ENCODE results near the gene DGCR6L.

DGCR6L gene

DNA sequence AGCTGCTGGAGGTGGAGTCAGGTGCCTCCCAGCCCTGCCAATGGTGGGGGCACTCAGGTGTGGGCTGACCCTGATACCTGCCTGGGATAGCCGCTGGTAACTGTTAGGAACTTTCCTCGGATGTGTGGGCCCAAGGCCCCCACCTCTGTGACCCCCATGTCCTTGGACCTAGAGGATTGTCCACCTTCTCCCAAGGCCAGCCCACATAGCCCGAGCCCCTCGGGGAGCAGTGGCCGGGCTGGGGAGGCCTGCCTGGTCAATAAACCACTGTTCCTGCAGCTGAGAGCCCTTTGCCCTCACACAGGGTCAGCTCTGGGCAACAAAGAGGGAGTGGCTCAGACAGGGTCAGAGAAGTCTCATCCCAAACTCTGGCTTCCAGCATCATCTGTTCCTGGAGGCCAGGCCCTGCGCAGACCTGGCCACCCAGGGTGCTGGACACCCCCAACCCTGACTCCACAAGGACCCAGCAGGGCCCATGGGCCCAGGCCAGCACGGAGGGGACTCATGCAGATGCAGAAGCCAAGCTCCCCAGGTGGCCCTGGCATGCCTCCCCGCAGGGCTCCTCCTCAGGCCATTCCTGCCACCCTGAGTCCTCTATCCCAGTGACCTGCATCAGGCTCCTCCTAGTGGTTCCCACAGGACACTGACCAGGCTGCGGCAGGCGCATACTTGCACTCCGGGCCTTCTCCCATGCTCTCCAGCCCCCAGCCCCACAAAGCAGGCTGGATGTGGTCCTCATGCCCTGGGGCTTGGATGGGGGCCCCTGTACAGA is 6.4 kb downstream of the DGCR6L start:
- peak; percentile 19; the same call in 1 of the 2 replicates for TF ChIP-seq NFIC (IDR thresholded peaks at IDR 0.05)

GRCh38 chr22:20312396-20313191 is 7.3 kb downstream of the DGCR6L start:
- TF ChIP-seq CEBPB (IDR thresholded peaks at IDR 0.05) (no peak), EP300 (IDR thresholded peaks at IDR 0.05; ENCODE audit: borderline replicate concordance) (no peak), CREB1 (IDR thresholded peaks at IDR 0.05; ENCODE audit: low read depth) (no peak), TEAD4 (IDR thresholded peaks at IDR 0.05) (no peak), ZBTB7A (IDR thresholded peaks at IDR 0.05; ENCODE audit: low read depth) (no peak), REST (IDR thresholded peaks at IDR 0.05; ENCODE audit: low read depth) (no peak), FOXM1 (IDR thresholded peaks at IDR 0.05; ENCODE audit: borderline replicate concordance, low read depth) (no peak), TCF12 (IDR thresholded peaks at IDR 0.05; ENCODE audit: low read depth) (no peak), RAD21 (IDR thresholded peaks at IDR 0.05; ENCODE audit: low read depth) (no peak)
- TF ChIP-seq, protein P1, sequence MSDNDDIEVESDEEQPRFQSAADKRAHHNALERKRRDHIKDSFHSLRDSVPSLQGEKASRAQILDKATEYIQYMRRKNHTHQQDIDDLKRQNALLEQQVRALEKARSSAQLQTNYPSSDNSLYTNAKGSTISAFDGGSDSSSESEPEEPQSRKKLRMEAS (IDR thresholded peaks at IDR 0.05), result no peak

DNA sequence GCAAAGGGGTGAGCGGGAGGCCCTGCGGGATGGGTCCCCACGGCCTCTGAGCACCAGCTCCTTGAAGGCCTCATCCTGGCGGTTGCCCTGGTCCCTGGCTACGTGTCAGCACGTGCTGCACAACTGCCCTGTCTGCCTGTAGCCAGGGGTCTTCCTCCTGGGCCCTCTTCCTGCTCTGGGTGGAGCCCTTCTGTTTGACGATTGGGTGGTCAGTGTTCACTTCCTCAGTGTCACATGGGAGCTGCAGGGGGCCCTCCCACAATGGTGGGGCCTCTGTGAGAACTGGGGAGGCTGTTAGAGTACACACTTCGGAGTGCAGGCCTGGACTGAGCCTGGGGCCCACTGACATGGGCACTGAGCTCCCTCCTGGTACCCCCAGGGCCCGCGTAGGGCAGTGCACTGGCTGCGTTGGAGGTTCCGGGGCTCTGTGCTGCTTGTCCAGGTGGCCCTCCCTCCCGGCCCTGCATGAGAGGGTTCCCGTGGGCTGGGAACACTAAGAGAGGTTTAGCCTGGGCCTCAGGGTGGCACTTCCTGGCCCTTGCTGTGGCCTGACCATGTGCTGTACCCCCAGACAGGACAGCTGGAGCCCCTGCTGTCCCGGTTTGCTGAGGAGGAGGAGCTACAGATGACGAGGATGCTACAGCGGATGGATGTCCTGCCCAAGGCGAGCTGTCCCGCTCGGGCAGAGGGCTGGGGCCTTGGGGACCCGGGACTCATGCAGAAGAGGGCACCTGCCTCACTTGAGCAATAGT is 13.8 kb downstream of the DGCR6L start:
- TF ChIP-seq TCF12 (IDR thresholded peaks at IDR 0.05; ENCODE audit: low read depth) (no peak), NFIC (IDR thresholded peaks at IDR 0.05) (no peak), TAF1 (IDR thresholded peaks at IDR 0.05; ENCODE audit: low read depth) (no peak), RAD21 (IDR thresholded peaks at IDR 0.05; ENCODE audit: low read depth) (no peak), CEBPB (IDR thresholded peaks at IDR 0.05) (no peak), REST (IDR thresholded peaks at IDR 0.05; ENCODE audit: low read depth) (no peak), ZBTB7A (IDR thresholded peaks at IDR 0.05; ENCODE audit: low read depth) (no peak), FOXM1 (IDR thresholded peaks at IDR 0.05; ENCODE audit: borderline replicate concordance, low read depth) (no peak), USF1 (IDR thresholded peaks at IDR 0.05) (no peak), TEAD4 (IDR thresholded peaks at IDR 0.05) (no peak), EGR1 (IDR thresholded peaks at IDR 0.05) (no peak), YY1 (IDR thresholded peaks at IDR 0.05; ENCODE audit: low read depth) (no peak)
- TF ChIP-seq, protein P1 (IDR thresholded peaks at IDR 0.05), result no peak

DNA sequence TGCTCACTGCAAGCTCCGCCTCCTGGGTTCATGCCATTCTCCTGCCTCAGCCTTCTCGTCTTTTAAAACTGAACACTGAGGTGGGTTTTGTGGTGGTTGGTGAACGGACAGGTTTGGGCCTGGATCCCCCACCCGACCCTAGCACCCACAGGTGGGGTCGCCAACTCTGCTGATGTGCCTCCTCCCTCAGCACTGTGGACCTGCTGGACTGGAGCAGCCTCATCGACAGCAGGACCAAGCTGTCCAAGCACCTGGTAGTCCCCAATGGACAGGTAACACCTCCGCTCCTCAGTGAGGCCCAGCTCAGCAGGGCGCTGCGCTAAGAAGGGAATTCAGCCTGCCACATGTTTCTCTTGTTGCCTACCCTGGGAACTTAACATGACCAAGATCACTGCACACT is 15.2 kb downstream of the DGCR6L start:
- TF ChIP-seq TCF12 (IDR thresholded peaks at IDR 0.05; ENCODE audit: low read depth), result no peak
- TF ChIP-seq FOXM1 (IDR thresholded peaks at IDR 0.05; ENCODE audit: borderline replicate concordance, low read depth), result no peak
- TF ChIP-seq EP300 (IDR thresholded peaks at IDR 0.05; ENCODE audit: borderline replicate concordance), result no peak

DNA sequence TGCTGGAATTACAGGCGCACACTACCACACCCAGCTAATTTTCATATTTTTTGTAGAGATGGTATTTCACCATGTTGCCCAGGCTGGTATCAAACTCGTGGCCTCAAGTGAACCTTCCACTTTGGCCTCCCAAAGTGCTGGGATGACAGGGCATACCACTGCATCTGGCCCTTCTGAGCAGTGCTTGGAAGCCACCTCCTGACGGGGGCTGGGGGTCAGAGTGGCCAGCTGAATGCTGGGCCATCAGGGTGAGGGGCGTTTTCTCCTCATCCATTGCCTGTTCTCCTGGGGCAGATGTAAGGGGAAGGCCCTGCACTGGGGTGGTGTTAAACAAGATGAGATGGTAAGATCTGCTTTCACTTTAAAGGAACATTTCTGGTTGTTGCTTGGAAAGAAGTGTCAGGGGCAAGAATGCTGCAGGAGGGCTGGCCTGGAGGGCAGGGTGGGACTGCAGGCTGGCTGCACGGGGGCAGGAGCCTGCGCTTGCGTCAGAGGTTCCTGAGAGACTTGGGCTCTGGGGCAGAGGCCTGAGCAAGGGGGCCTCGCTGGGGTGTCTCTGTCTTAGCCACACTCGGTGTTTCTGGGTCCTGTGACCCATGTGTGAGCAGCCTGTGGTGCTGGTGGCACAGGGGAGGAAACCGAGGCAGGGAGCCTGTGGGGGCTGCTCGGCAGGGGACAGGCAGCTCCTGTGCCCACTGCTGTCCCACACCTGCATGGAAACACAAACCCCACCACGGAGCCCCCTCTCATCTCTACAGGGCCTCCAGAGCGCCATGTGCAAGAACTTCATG is 17.2 kb downstream of the DGCR6L start:
- TF ChIP-seq RAD21 (IDR thresholded peaks at IDR 0.05; ENCODE audit: low read depth) (no peak), EGR1 (IDR thresholded peaks at IDR 0.05) (no peak), NFIC (IDR thresholded peaks at IDR 0.05) (no peak), USF1 (IDR thresholded peaks at IDR 0.05) (no peak), CREB1 (IDR thresholded peaks at IDR 0.05; ENCODE audit: low read depth) (no peak), FOXM1 (IDR thresholded peaks at IDR 0.05; ENCODE audit: borderline replicate concordance, low read depth) (no peak), YY1 (IDR thresholded peaks at IDR 0.05; ENCODE audit: low read depth) (no peak), TEAD4 (IDR thresholded peaks at IDR 0.05) (no peak), CEBPB (IDR thresholded peaks at IDR 0.05) (no peak), ZBTB7A (IDR thresholded peaks at IDR 0.05; ENCODE audit: low read depth) (no peak), EP300 (IDR thresholded peaks at IDR 0.05; ENCODE audit: borderline replicate concordance) (no peak), TAF1 (IDR thresholded peaks at IDR 0.05; ENCODE audit: low read depth) (no peak), TCF12 (IDR thresholded peaks at IDR 0.05; ENCODE audit: low read depth) (no peak), REST (IDR thresholded peaks at IDR 0.05; ENCODE audit: low read depth) (no peak)
- TF ChIP-seq, protein P1 (IDR thresholded peaks at IDR 0.05), result no peak
